PFSK-1 (cell line): Measurements from ENCODE around the gene ZCWPW2.

ENCODE experiments used
- FOXP2 ChIP-seq: optimal IDR thresholded peaks from 2 replicates; pipeline ENCODE3; 2011; ENCODE audit warnings: borderline replicate concordance, control low read depth, inconsistent platforms; ENCODE audit not compliant: insufficient read depth; ENCODE audit errors: extremely low read length, extremely low read depth
- POLR2AphosphoS5 ChIP-seq: IDR thresholded peaks from 2 replicates; pipeline ENCODE4 v1.6.1; 2012; ENCODE audit warnings: low read depth, mild to moderate bottlenecking, control low read depth, low read length, moderate library complexity
- SIN3A ChIP-seq: IDR thresholded peaks from 2 replicates; pipeline ENCODE4 v1.6.1; 2012; ENCODE audit warnings: mild to moderate bottlenecking, low read length, moderate library complexity, borderline replicate concordance; ENCODE audit not compliant: insufficient read depth
- TAF1 ChIP-seq: IDR thresholded peaks from 2 replicates; pipeline ENCODE4 v1.6.1; 2012; ENCODE audit warnings: low read length, control low read depth, borderline replicate concordance; ENCODE audit not compliant: insufficient read depth
- TF ChIP-seq, protein P1 (sequence below), 2 experiments: IDR thresholded peaks; 2 replicates each; pipeline versions ENCODE4 v1.6.1 to v1.8.0; 2011 to 2012; ENCODE audit warnings: low read depth in 2 of 2, low read length in 2 of 2, control low read depth in 1 of 2, inconsistent platforms in 1 of 2, mild to moderate bottlenecking in 1 of 2, moderate library complexity in 1 of 2; ENCODE audit not compliant: insufficient read depth in 1 of 2

DNA sequence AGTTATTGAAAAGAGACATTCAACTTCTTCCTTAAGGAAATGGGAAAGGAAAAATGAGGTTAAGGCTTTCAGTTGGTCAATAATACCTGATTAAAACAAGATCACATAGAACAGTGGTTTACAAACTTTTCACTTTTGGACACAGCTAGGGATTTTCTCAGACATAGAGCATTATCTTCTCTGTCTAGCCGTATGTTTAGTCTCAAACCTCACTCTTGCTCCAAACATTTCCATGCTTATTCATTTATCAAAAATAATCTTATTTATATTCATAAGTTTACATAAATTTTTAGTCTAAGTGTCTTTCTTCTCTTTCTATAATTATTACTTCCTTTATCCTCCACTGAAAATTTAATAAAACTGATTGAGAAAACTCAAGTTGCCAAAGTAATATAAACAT lies 114.3 kb downstream of the ZCWPW2 start:
- TF ChIP-seq, protein P1, sequence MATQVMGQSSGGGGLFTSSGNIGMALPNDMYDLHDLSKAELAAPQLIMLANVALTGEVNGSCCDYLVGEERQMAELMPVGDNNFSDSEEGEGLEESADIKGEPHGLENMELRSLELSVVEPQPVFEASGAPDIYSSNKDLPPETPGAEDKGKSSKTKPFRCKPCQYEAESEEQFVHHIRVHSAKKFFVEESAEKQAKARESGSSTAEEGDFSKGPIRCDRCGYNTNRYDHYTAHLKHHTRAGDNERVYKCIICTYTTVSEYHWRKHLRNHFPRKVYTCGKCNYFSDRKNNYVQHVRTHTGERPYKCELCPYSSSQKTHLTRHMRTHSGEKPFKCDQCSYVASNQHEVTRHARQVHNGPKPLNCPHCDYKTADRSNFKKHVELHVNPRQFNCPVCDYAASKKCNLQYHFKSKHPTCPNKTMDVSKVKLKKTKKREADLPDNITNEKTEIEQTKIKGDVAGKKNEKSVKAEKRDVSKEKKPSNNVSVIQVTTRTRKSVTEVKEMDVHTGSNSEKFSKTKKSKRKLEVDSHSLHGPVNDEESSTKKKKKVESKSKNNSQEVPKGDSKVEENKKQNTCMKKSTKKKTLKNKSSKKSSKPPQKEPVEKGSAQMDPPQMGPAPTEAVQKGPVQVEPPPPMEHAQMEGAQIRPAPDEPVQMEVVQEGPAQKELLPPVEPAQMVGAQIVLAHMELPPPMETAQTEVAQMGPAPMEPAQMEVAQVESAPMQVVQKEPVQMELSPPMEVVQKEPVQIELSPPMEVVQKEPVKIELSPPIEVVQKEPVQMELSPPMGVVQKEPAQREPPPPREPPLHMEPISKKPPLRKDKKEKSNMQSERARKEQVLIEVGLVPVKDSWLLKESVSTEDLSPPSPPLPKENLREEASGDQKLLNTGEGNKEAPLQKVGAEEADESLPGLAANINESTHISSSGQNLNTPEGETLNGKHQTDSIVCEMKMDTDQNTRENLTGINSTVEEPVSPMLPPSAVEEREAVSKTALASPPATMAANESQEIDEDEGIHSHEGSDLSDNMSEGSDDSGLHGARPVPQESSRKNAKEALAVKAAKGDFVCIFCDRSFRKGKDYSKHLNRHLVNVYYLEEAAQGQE (IDR thresholded peaks at IDR 0.05; ENCODE audit: insufficient read depth in 1 of 2, low read depth in 2 of 2, low read length in 2 of 2): no peak
- no peak for TF ChIP-seq POLR2AphosphoS5
- TF ChIP-seq TAF1: no peak
- TF ChIP-seq SIN3A: no peak
- no peak for TF ChIP-seq FOXP2
